ENCODE data around the gene SGPP1.
A peak's percentile ranks its signal among the peaks of the same experiment; 100 is the strongest.
"Not testable (repeated sequence)": the region's sequence is repeated elsewhere in the genome, so short reads cannot be mapped to it uniquely, and the experiment has no call there.

Gene SGPP1

GRCh38 chr14:63642656-63643382 is 85.0 kb downstream of the SGPP1 start:
- DNase-seq (ENCODE audit: insufficient read length, low spot score) (no peak), FAIRE-seq (peak; percentile 71)

- peak; percentile 60 for DNase-seq (ENCODE audit: insufficient read length, low spot score)
- FAIRE-seq = no peak
Measured at GRCh38 chr14:63642229-63642611, 85.6 kb downstream of the SGPP1 start.

- peak; percentile 62 for DNase-seq (ENCODE audit: insufficient read length, low spot score)
- peak; percentile 99 for FAIRE-seq
Measured at GRCh38 chr14:63641473-63642228, 86.2 kb downstream of the SGPP1 start, which contains the start of gene WDR89. Gene WDR89, minus strand, starts transcription at chr14:63641871. Its CDS starts 41,929 bp downstream, at chr14:63599942.

GRCh38 chr14:63638493-63638892 is 89.4 kb downstream of the SGPP1 start:
- FAIRE-seq = no peak
- no peak for DNase-seq (ENCODE audit: insufficient read length, low spot score)

GRCh38 chr14:63636094-63636635 is 91.7 kb downstream of the SGPP1 start:
- DNase-seq (ENCODE audit: insufficient read length, low spot score); FAIRE-seq: not testable (repeated sequence)

Measured in GM19239 (cell line).